K562 (cell line): ENCODE data around the gene MPP7.

Experiments
- NONO ChIP-seq, 2 experiments: fragments of 200-400 bp in 1 of 2; fragments of 450-650 bp in 1 of 2; formaldehyde crosslinking in 1 of 2; IDR thresholded peaks; 2 replicates each; pipeline ENCODE4 v1.6.1; 2017; ENCODE audit warnings: low read depth in 2 of 2, mild to moderate bottlenecking in 2 of 2, moderate library complexity in 2 of 2, low read length in 1 of 2
- RAD21 ChIP-seq, 2 experiments: fragments of 250-450 bp in 1 of 2; fragments of 450-650 bp in 1 of 2; sonication (Bioruptor Pico) in 1 of 2; formaldehyde crosslinking in 1 of 2; IDR thresholded peaks in 1 of 2; conservative IDR thresholded peaks in 1 of 2; 2 replicates each; pipeline versions ENCODE4 v1.4.0 to v1.8.0; 2020 to 2022; ENCODE audit warnings: mild to moderate bottlenecking in 2 of 2, moderate library complexity in 1 of 2

GRCh38 chr10:28314211-28314610 lies 11.3 kb upstream of the MPP7 start:
- TF ChIP-seq NONO (IDR thresholded peaks at IDR 0.05; ENCODE audit: low read depth in 2 of 2, low read length in 1 of 2): no peak
- no peak for TF ChIP-seq RAD21 (CRISPR knock-in tag; conservative IDR thresholded peaks at IDR 0.05 in 1 of 2, IDR thresholded peaks at IDR 0.05 in 1 of 2)
